ENCODE data around the gene ZBTB9.
"Not testable (repeated sequence)": the region's sequence is repeated elsewhere in the genome, so short reads cannot be mapped to it uniquely, and the experiment has no call there.

ZBTB9 gene

GRCh38 chr6:33481192-33481591 lies 26.8 kb downstream of the ZBTB9 start:
- peak; percentile 6 for DNase-seq

- DNase-seq = not testable (repeated sequence)
These were observed 28.2 kb downstream of the ZBTB9 start for GRCh38 chr6:33482620-33483019.

- no peak for DNase-seq
These were observed 29.3 kb downstream of the ZBTB9 start for GRCh38 chr6:33483678-33484077.

- DNase-seq = not testable (repeated sequence)
These were observed 30.4 kb downstream of the ZBTB9 start for GRCh38 chr6:33484673-33485262.

- not testable (repeated sequence) for DNase-seq
These were observed 31.3 kb downstream of the ZBTB9 start for GRCh38 chr6:33485680-33486079.

- peak; percentile 44 for DNase-seq
These were observed 34.0 kb downstream of the ZBTB9 start for GRCh38 chr6:33488339-33488738.

GRCh38 chr6:33490198-33490597 lies 35.8 kb downstream of the ZBTB9 start:
- DNase-seq = peak; percentile 33

GRCh38 chr6:33490621-33491020 lies 36.2 kb downstream of the ZBTB9 start:
- no peak for DNase-seq

GRCh38 chr6:33492093-33492492 lies 37.7 kb downstream of the ZBTB9 start:
- DNase-seq = peak; percentile 10

GRCh38 chr6:33497157-33497556 lies 42.8 kb downstream of the ZBTB9 start:
- DNase-seq = no peak

GRCh38 chr6:33502486-33502885 lies 48.1 kb downstream of the ZBTB9 start:
- DNase-seq = no peak

GRCh38 chr6:33504486-33504885 lies 50.1 kb downstream of the ZBTB9 start:
- DNase-seq = no peak

- peak; percentile 81 for DNase-seq
These were observed 51.4 kb downstream of the ZBTB9 start for GRCh38 chr6:33505548-33506370.
